ENCODE results near the gene ZSCAN16.

DNA sequence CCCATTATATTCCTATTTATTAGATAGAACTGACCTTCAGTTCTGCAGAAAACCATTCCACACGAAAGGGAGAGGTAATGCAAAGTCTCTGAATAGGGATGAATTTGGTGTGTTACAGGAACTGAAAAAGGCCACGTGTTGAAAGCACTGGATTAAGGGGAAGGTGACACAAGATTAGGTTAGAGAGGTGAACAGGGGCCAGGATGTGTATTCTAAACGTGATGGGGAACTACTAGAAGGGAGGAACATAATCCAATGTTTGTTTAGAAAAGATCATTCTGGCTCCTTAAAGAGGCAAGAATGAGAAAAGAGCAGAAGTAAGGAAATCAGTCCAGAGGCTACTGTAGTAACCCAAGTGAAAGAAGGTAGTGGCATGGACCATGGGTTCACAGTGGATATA is 11.0 kb downstream of the ZSCAN16 start:
- TF ChIP-seq GABPA (IDR thresholded peaks at IDR 0.05; ENCODE audit: low read depth, low read length) (no peak), GABPA (CRISPR knock-in tag; IDR thresholded peaks at IDR 0.05; ENCODE audit: low read depth) (no peak), FOXK1 (CRISPR knock-in tag; IDR thresholded peaks at IDR 0.05; ENCODE audit: borderline replicate concordance, low read depth) (no peak), POLR2A (IDR thresholded peaks at IDR 0.05; ENCODE audit: insufficient read depth in 1 of 2, low read depth in 2 of 2, low read length in 2 of 2) (no peak), BHLHE40 (IDR thresholded peaks at IDR 0.05; ENCODE audit: low read length) (no peak), SIN3A (IDR thresholded peaks at IDR 0.05; ENCODE audit: borderline replicate concordance, low read depth, low read length) (no peak), ZNF44 (CRISPR knock-in tag; IDR thresholded peaks at IDR 0.05) (no peak), NR1H2 (CRISPR knock-in tag; IDR thresholded peaks at IDR 0.05; ENCODE audit: borderline replicate concordance, low read depth) (no peak)
- TF ChIP-seq, protein P1, sequence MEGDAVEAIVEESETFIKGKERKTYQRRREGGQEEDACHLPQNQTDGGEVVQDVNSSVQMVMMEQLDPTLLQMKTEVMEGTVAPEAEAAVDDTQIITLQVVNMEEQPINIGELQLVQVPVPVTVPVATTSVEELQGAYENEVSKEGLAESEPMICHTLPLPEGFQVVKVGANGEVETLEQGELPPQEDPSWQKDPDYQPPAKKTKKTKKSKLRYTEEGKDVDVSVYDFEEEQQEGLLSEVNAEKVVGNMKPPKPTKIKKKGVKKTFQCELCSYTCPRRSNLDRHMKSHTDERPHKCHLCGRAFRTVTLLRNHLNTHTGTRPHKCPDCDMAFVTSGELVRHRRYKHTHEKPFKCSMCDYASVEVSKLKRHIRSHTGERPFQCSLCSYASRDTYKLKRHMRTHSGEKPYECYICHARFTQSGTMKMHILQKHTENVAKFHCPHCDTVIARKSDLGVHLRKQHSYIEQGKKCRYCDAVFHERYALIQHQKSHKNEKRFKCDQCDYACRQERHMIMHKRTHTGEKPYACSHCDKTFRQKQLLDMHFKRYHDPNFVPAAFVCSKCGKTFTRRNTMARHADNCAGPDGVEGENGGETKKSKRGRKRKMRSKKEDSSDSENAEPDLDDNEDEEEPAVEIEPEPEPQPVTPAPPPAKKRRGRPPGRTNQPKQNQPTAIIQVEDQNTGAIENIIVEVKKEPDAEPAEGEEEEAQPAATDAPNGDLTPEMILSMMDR (CRISPR knock-in tag; IDR thresholded peaks at IDR 0.05): no peak
- TF ChIP-seq, protein P2, sequence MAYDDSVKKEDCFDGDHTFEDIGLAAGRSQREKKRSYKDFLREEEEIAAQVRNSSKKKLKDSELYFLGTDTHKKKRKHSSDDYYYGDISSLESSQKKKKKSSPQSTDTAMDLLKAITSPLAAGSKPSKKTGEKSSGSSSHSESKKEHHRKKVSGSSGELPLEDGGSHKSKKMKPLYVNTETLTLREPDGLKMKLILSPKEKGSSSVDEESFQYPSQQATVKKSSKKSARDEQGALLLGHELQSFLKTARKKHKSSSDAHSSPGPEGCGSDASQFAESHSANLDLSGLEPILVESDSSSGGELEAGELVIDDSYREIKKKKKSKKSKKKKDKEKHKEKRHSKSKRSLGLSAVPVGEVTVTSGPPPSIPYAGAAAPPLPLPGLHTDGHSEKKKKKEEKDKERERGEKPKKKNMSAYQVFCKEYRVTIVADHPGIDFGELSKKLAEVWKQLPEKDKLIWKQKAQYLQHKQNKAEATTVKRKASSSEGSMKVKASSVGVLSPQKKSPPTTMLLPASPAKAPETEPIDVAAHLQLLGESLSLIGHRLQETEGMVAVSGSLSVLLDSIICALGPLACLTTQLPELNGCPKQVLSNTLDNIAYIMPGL (CRISPR knock-in tag; IDR thresholded peaks at IDR 0.05; ENCODE audit: borderline replicate concordance in 1 of 2, low read depth in 1 of 2): no peak
